Measurements from ENCODE around the gene FANCC. TPM values are rescaled to one million over a fixed set of nuclear protein-coding genes. Genes with fewer than 3 reads are reported as not detected.

Gene FANCC
- total and polyA plus RNA-seq, 2 of the 13 experiments (the other 11 are each of a cell fraction or from before 2014, with no cell fraction given), result 7.4 to 8.6 TPM

DNA sequence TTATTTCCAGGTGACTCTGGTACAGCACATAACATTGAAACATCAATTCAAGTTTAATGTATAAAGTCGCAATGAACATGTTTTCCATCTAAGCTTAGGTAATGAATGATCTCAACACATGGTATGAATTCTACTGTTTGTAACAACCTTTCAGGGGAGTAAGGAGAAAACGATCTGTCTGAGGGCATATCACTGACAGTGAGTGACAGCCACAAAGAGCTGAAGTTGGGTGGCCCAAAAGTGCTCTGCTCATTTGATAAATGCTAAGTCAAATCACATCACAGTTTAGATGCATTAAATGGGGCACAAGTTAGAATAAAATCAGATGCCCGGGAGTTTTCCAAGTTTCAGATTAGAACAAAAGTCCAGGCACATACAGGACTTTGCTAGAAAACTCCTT is 1.2 kb downstream of the FANCC start:
- Histone ChIP-seq H3K9me3 (ENCODE audit: low read length) (no peaks in the 10 kb centered on the region), H3K27ac (ENCODE audit: extremely low read length, insufficient read depth, low read length) (peak overlapping the region; percentile 100), H3K79me2 (ENCODE audit: insufficient read depth, low read length) (peaks cover 37% of the 10 kb centered on the region), H2AFZ (ENCODE audit: low read length) (no peak overlapping the region), H3K4me3 (replicated peaks in 1 of 3; ENCODE audit: insufficient read depth in 1 of 3, low read depth in 2 of 3, low read length in 3 of 3) (peak overlapping the region; percentile 68 to 85 (median 73)), H3K4me1 (ENCODE audit: insufficient read depth, low read length) (peaks cover 65% of the 10 kb centered on the region), H4K20me1 (ENCODE audit: insufficient read depth, low read length) (no peaks in the 10 kb centered on the region), H3K27me3 (ENCODE audit: control insufficient read depth in 1 of 2, insufficient read depth in 2 of 2, low read length in 2 of 2) (no peaks in the 10 kb centered on the region), H3K4me2 (ENCODE audit: low read depth, low read length) (peak overlapping the region; percentile 69), H3K36me3 (replicated peaks in 1 of 2; ENCODE audit: control insufficient read depth in 1 of 2, insufficient read depth in 2 of 2, low read length in 2 of 2) (no peaks in the 10 kb centered on the region), H3K9ac (ENCODE audit: insufficient read depth, low read depth, low read length) (peak overlapping the region; percentile 70)
- intact Hi-C loops (cut with micrococcal nuclease; ENCODE audit: unreplicated experiment), result loop anchor here (2.0 to 5.0 kb wide), 3 partner anchors 34 to 196 kb away; no protein-coding TSS in a partner anchor
- no peak for DNase-seq (ENCODE audit: low spot score)
- WGBS (ENCODE audit: low lambda C conversion rate), result 4% methylated on average over 3 of the region's 3 CpGs
- TF ChIP-seq ZNF431 (CRISPR knock-in tag; IDR thresholded peaks at IDR 0.05; ENCODE audit: borderline replicate concordance, low read depth), result no peak
- TF ChIP-seq ZNF562 (CRISPR knock-in tag; IDR thresholded peaks at IDR 0.05; ENCODE audit: borderline replicate concordance), result no peak
- TF ChIP-seq ZNF318 (CRISPR knock-in tag; IDR thresholded peaks at IDR 0.05), result no peak
- TF ChIP-seq FLYWCH1 (CRISPR knock-in tag; IDR thresholded peaks at IDR 0.05), result no peak
- TF ChIP-seq TCF7 (IDR thresholded peaks at IDR 0.05; ENCODE audit: low read depth), result no peak
- 0 out of 2 replicates have a peak, but pooled peaks have one; percentile 5 for TF ChIP-seq GFI1 (CRISPR knock-in tag; IDR thresholded peaks at IDR 0.05; ENCODE audit: borderline replicate concordance)
- TF ChIP-seq, protein P1, sequence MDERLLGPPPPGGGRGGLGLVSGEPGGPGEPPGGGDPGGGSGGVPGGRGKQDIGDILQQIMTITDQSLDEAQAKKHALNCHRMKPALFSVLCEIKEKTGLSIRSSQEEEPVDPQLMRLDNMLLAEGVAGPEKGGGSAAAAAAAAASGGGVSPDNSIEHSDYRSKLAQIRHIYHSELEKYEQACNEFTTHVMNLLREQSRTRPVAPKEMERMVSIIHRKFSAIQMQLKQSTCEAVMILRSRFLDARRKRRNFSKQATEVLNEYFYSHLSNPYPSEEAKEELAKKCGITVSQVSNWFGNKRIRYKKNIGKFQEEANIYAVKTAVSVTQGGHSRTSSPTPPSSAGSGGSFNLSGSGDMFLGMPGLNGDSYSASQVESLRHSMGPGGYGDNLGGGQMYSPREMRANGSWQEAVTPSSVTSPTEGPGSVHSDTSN (CRISPR knock-in tag; IDR thresholded peaks at IDR 0.05), result peak; percentile 49; the same call in 1 of the 2 replicates
- TF ChIP-seq GATA4 (IDR thresholded peaks at IDR 0.05; ENCODE audit: borderline replicate concordance, low read depth), result no peak
- ATAC-seq, result no peak
- ChIA-PET POLR2A (interaction anchor here (0.8 to 2.3 kb wide), 3 partner anchors 8 to 193 kb away, joined by 3 to 7 read pairs (median 3); no protein-coding TSS in a partner anchor), CTCF (ENCODE audit: low intra/inter-chr PET ratio, low total read pairs) (no interaction called here)
- BruUV-seq (replicated peaks), result TSS peak; percentile 76
- in situ Hi-C loops (cut with HindIII; ENCODE audit: extremely low pct_ligation_motif_present, low pct_unique_long_range_greater_than_20kb), result no loop called here
- FAIRE-seq, result no peak
